Left lung (tissue), 10 donors: ENCODE measurements around the gene SH3TC1. TPM values are rescaled to one million over a fixed set of nuclear protein-coding genes. Genes with fewer than 3 reads are reported as not detected.

ENCODE experiments used
- ATAC-seq: fragments of 200-7000 bp; cut with Tn5 transposase; one replicate; pipeline ENCODE4 v1.9.1; 2020; ENCODE audit warnings: moderate library complexity
- DNase-seq, 4 donors: peaks; one replicate each; pipeline ENCODE4 v3.0.0-alpha.2; 2013 to 2020
- H3K27ac ChIP-seq, 2 donors: fragments of 200-600 bp; sonication (generic) in 1 of 2; one replicate each; pipeline versions ENCODE4 v1.5.0 to v1.8.0; 2020 to 2021
- H3K27me3 ChIP-seq, 2 donors: fragments of 200-600 bp; sonication (generic) in 1 of 2; one replicate each; pipeline versions ENCODE4 v1.5.0 to v1.8.0; 2020 to 2021
- H3K36me3 ChIP-seq, 2 donors: fragments of 200-600 bp; sonication (generic) in 1 of 2; one replicate each; pipeline versions ENCODE4 v1.5.0 to v1.8.0; 2020 to 2021
- H3K4me1 ChIP-seq, 2 donors: fragments of 200-600 bp; one replicate each; pipeline ENCODE4 v1.8.0; 2021
- H3K4me3 ChIP-seq, 2 donors: fragments of 200-600 bp; sonication (generic) in 1 of 2; one replicate each; pipeline versions ENCODE4 v1.5.0 to v1.8.0; 2020 to 2021; ENCODE audit warnings: mild to moderate bottlenecking in 1 of 2
- H3K9me3 ChIP-seq, 2 donors: fragments of 200-600 bp; sonication (generic) in 1 of 2; one replicate each; pipeline versions ENCODE4 v1.5.0 to v1.8.0; 2020 to 2021
- intact Hi-C, 2 donors: fragments of 100-400 bp; cut with DNase I; formaldehyde crosslinking; loops; one replicate each; pipeline versions ENCODE4 v1.11.2 to v1.14.2; 2022
- polyA plus RNA-seq, 6 donors: library from polyadenylated mRNA; unstranded; fragments of 120-200 nt; gene quantifications; one replicate each; pipeline ENCODE4 v1.2.1, GENCODE V29; 2013; ENCODE audit not compliant: insufficient read length in 6 of 6
- total RNA-seq, 2 donors: library from RNA; stranded (reverse); fragmentation: NEBNext Ultra II Directional; extraction: Animal tissue kit (Norgen Biotek cat#: 25700); gene quantifications; one replicate each; pipeline ENCODE4 v1.2.1, GENCODE V29; 2021
- TF ChIP-seq, protein P1 (sequence below), 2 donors: fragments of 200-600 bp; sonication (generic) in 1 of 2; IDR thresholded peaks; one replicate each; pipeline versions ENCODE4 v1.5.0 to v1.8.0; 2021; ENCODE audit warnings: antibody characterized with exemption in 2 of 2
- donor health status: DM: no; HTN: yes; CAD: no.
- donor health status: DM: no; HTN: no; CAD: no.

Gene SH3TC1
- total and polyA plus RNA-seq, 8 donors, result 22.0 to 46.1 (median 28.3) TPM

DNA sequence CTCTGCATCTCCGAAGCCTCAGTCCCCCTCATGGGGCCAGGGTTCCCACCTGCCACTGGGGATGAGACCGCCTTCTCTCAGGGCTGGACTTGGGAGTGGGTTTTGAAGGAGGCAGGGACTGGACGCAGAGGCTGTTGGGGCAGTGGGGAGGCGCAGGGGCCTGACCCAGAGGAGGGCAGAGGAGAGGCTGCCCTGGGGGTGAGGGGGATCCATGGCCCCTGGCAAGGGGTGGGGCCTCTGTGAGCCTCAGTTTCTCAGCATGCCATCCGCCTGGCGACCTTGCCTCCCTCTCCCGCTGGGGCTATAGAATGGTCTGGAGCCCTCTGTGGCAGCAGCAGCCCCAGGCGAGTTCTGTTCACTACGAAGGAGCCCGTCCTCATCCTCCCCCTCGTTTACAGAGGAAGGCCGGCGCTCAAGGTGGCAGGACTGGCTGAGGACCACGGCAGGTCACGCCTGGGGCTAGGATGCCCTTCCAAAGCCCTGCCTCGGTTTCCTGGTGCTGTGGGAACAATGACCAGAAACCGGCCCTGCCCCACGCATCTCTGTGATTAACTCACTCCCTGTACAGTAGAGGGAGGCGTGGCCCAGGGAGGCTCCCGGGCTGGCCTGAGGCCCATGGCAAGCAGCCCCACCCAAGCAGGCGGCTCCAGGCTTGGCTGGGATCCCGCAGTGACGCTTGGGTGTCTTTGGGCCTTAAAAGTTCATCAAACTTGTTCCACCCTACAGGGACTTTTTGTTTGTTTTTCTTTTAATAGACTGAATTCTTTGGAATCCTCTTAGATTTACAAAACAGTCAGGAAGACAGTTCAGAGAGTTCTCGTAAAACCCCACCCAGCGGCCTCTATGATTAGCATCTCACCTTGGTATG, 16.0 kb upstream of the SH3TC1 start:
- peak overlapping the region in 1 of 2 donors; percentile 28 for H3K27ac ChIP-seq
- ATAC-seq (peak; percentile 89), DNase-seq (peak in 2 of 4 donors; percentile 84 to 91)
- H3K36me3 ChIP-seq, result no peaks in the 10 kb centered on the region
- H3K9me3 ChIP-seq, result no peaks in the 10 kb centered on the region
- H3K4me3 ChIP-seq, result no peak overlapping the region
- H3K4me1 ChIP-seq, result peaks cover 14 to 32% of the 10 kb centered on the region in 2 donors
- no peaks in the 10 kb centered on the region for H3K27me3 ChIP-seq
- TF ChIP-seq, protein P1, sequence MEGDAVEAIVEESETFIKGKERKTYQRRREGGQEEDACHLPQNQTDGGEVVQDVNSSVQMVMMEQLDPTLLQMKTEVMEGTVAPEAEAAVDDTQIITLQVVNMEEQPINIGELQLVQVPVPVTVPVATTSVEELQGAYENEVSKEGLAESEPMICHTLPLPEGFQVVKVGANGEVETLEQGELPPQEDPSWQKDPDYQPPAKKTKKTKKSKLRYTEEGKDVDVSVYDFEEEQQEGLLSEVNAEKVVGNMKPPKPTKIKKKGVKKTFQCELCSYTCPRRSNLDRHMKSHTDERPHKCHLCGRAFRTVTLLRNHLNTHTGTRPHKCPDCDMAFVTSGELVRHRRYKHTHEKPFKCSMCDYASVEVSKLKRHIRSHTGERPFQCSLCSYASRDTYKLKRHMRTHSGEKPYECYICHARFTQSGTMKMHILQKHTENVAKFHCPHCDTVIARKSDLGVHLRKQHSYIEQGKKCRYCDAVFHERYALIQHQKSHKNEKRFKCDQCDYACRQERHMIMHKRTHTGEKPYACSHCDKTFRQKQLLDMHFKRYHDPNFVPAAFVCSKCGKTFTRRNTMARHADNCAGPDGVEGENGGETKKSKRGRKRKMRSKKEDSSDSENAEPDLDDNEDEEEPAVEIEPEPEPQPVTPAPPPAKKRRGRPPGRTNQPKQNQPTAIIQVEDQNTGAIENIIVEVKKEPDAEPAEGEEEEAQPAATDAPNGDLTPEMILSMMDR (IDR thresholded peaks at IDR 0.05), result no peak
- intact Hi-C loops, result no loop called here

DNA sequence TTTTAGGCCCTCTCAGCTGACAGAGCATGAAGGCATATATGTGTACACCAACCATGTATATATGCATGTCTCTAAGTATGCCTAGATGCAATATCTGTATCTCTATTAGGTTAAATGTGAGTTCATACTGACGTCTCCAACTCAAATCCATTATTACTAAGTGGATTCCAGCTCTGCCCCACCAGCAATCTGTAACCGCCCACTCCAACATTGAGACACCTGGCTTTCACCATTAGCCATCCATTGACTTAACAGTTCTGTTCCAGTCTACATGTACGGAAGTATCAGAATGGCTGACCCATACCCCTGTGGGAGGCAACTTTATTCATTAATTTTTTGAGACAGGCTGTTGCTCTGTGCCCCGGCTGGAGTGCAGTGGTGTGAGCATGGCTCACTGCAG, 15.0 kb upstream of the SH3TC1 start:
- H3K27ac ChIP-seq, result peak overlapping the region in 1 of 2 donors; percentile 28
- no peaks in the 10 kb centered on the region for H3K36me3 ChIP-seq
- intact Hi-C loops, result no loop called here
- no peaks in the 10 kb centered on the region for H3K27me3 ChIP-seq
- no peak for ATAC-seq
- H3K4me3 ChIP-seq, result no peak overlapping the region
- DNase-seq, result no peak
- TF ChIP-seq, protein P1 (IDR thresholded peaks at IDR 0.05), result no peak
- no peaks in the 10 kb centered on the region for H3K9me3 ChIP-seq
- H3K4me1 ChIP-seq, result peaks cover 21 to 41% of the 10 kb centered on the region in 2 donors

DNA sequence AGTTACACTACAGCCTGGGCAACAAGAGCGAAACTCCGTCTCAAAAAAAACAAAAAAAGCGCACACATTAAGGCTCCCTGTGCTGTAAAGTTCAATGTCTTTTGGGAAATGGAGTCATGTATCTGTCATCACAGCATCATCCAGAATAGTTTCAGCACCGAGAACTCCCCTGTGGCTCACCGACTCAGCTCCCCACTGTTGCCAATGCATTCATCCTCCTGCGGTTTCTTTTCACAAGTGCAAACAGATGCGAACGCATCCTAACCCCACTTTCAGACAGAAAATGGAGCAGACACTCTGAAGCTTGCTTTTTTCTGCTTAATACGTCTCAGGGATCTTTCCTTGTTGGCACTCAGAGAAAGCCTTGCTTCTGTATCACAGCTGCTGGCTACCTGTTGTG, 13.8 kb upstream of the SH3TC1 start:
- intact Hi-C loops, result no loop called here
- Histone ChIP-seq H3K4me1 (peaks cover 33 to 54% of the 10 kb centered on the region in 2 donors), H3K9me3 (no peaks in the 10 kb centered on the region), H3K4me3 (no peak overlapping the region), H3K36me3 (no peaks in the 10 kb centered on the region), H3K27ac (no peak overlapping the region), H3K27me3 (no peaks in the 10 kb centered on the region)
- no peak for DNase-seq
- no peak for ATAC-seq
- TF ChIP-seq, protein P1 (IDR thresholded peaks at IDR 0.05), result no peak

DNA sequence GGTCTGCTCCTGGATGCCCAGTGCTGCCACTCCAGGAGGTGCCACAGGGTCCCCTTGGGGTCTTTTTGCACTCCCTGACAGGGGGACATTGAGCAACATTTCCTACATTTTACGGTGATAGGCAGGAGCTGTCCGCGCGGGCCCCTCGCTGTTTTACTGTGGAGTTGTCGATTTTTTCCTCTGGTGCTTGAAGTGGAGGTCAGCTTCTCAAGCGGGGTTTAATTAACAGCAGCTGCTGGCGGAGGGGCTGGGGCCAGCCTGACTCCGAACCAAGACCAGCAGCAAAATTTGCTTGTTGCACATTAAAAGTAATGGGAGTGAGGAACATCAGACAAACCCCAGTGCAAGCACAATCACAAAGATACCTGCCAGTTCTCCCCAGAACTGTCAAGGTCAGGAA, 13.2 kb upstream of the SH3TC1 start:
- no peaks in the 10 kb centered on the region for H3K36me3 ChIP-seq
- no peak overlapping the region for H3K27ac ChIP-seq
- TF ChIP-seq, protein P1 (IDR thresholded peaks at IDR 0.05), result no peak
- H3K4me3 ChIP-seq, result no peak overlapping the region
- peaks cover 37 to 60% of the 10 kb centered on the region in 2 donors for H3K4me1 ChIP-seq
- intact Hi-C loops, result no loop called here
- no peaks in the 10 kb centered on the region for H3K9me3 ChIP-seq
- DNase-seq (peak in 1 of 4 donors; percentile 46), ATAC-seq (no peak)
- H3K27me3 ChIP-seq, result no peaks in the 10 kb centered on the region

DNA sequence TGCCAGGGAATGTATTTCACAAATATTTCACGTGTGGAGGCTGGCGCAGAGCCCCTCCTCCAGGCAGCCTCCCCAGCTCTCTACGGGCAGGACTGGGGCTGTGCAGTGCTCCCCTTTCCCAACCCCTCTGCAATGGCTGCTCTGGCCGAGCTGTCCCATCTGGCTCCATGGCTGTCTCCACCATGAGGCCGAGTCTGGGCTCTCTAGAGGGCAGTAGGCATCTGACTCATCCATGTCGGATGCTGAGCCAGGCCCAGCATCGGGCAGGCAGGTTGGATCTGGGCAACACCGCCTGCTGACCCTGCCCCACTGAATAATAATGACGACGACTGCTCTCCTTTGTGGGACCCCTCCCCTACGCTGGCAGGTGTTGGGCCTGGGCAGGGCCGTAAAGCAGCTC, 11.0 kb upstream of the SH3TC1 start:
- intact Hi-C loops, result no loop called here

More for the DNA sequence above, 11.0 kb upstream of the SH3TC1 start:
- Histone ChIP-seq H3K27me3 (peaks cover 0 to 7% of the 10 kb centered on the region in 2 donors), H3K4me3 (no peak overlapping the region), H3K36me3 (no peaks in the 10 kb centered on the region), H3K9me3 (no peaks in the 10 kb centered on the region), H3K27ac (no peak overlapping the region), H3K4me1 (peaks cover 30 to 64% of the 10 kb centered on the region in 2 donors)
- TF ChIP-seq, protein P1 (IDR thresholded peaks at IDR 0.05), result no peak
- DNase-seq (peak in 1 of 4 donors; percentile 68), ATAC-seq (no peak)
